Sigmoid colon (tissue), 4 donors: ENCODE results near the gene CBFA2T3.

Experiments
- CTCF ChIP-seq, 4 experiments: fragments of 450-650 bp in 3 of 4; fragments of 200-600 bp in 1 of 4; IDR thresholded peaks; one replicate each; pipeline ENCODE4 v1.5.1; 2016 to 2019; ENCODE audit warnings: antibody characterized with exemption in 4 of 4, mild to moderate bottlenecking in 3 of 4, moderate library complexity in 2 of 4
- EP300 ChIP-seq, 4 donors: sonication (generic); formaldehyde crosslinking; IDR thresholded peaks; one replicate each; pipeline ENCODE4 v1.6.1; 2017; ENCODE audit warnings: antibody characterized with exemption in 4 of 4
- POLR2A ChIP-seq, 2 donors: fragments of 450-650 bp; IDR thresholded peaks; one replicate each; pipeline ENCODE4 v1.6.1; 2016; ENCODE audit warnings: antibody characterized with exemption in 2 of 2, mild to moderate bottlenecking in 2 of 2, moderate library complexity in 2 of 2
- POLR2AphosphoS5 ChIP-seq, 4 donors: sonication (generic); formaldehyde crosslinking; IDR thresholded peaks; one replicate each; pipeline ENCODE4 v1.6.1; 2017; ENCODE audit warnings: antibody characterized with exemption in 4 of 4

- TF ChIP-seq POLR2A (IDR thresholded peaks at IDR 0.05) (no peak), CTCF (IDR thresholded peaks at IDR 0.05) (no peak), EP300 (IDR thresholded peaks at IDR 0.05) (no peak), POLR2AphosphoS5 (IDR thresholded peaks at IDR 0.05) (no peak)
Observed at GRCh38 chr16:88973415-88974050, 3.5 kb downstream of the CBFA2T3 start.
